DOHH2 (cell line): Measurements from ENCODE around the gene ANKRD42.
"Not testable (repeated sequence)": the region's sequence is repeated elsewhere in the genome, so short reads cannot be mapped to it uniquely, and the experiment has no call there.

Source experiments
- CTCF ChIP-seq: fragments of 200-600 bp; sonication (generic); IDR thresholded peaks from one replicate; pipeline ENCODE4 v1.5.1; 2014; ENCODE audit warnings: antibody characterized with exemption, mild to moderate bottlenecking, low read depth, low read length; ENCODE audit not compliant: poor library complexity, severe bottlenecking
- EZH2phosphoT487 ChIP-seq: fragments of 200-600 bp; sonication (generic); IDR thresholded peaks from 2 replicates; pipeline ENCODE4 v1.6.1; 2017; ENCODE audit warnings: borderline replicate concordance, mild to moderate bottlenecking, antibody characterized with exemption, low read length, moderate library complexity, mixed read lengths

- not testable (repeated sequence) for TF ChIP-seq CTCF, EZH2phosphoT487
Measured at GRCh38 chr11:83269080-83269479, 75.6 kb downstream of the ANKRD42 start.
